Liver (tissue), 3 donors: ENCODE data around the gene RNF183.

Experiments used
- TAF1 ChIP-seq: conservative IDR thresholded peaks from 2 replicates; pipeline ENCODE4 v1.6.1; 2016; ENCODE audit warnings: antibody characterized with exemption, mild to moderate bottlenecking
- YY1 ChIP-seq: IDR thresholded peaks from 2 replicates; pipeline ENCODE4 v1.6.1; 2016; ENCODE audit warnings: antibody characterized with exemption, mild to moderate bottlenecking
- TF ChIP-seq, protein P1 (sequence below): fragments of 150-350 bp; IDR thresholded peaks from 2 replicates; pipeline ENCODE4 v1.5.1; 2017; ENCODE audit warnings: improper control_type of control experiment, low read depth, low read length; ENCODE audit not compliant: missing input control
- TF ChIP-seq, protein P2 (sequence below): IDR thresholded peaks from 2 replicates; pipeline ENCODE4 v1.6.1; 2016; ENCODE audit warnings: antibody characterized with exemption
- donor health status: healthy.
- donor health status: healthy.

DNA sequence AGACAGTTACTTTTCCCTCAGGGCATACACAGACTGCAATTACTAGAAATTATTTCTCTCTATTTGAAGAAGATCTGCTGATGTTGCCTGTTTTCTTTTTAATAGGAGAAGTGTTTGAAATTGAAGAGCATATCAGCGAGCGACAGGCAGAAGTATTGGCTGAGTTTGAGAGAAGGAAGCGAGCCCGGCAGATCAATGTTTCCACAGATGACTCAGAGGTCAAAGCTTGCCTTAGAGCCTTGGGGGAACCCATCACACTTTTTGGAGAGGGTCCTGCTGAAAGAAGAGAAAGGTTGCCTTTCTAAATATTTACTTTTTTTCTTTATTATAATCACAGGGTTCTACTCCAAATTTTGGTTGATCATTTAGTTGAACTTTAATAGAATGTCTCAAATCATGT lies 24.3 kb downstream of the RNF183 start:
- TF ChIP-seq, protein P1, sequence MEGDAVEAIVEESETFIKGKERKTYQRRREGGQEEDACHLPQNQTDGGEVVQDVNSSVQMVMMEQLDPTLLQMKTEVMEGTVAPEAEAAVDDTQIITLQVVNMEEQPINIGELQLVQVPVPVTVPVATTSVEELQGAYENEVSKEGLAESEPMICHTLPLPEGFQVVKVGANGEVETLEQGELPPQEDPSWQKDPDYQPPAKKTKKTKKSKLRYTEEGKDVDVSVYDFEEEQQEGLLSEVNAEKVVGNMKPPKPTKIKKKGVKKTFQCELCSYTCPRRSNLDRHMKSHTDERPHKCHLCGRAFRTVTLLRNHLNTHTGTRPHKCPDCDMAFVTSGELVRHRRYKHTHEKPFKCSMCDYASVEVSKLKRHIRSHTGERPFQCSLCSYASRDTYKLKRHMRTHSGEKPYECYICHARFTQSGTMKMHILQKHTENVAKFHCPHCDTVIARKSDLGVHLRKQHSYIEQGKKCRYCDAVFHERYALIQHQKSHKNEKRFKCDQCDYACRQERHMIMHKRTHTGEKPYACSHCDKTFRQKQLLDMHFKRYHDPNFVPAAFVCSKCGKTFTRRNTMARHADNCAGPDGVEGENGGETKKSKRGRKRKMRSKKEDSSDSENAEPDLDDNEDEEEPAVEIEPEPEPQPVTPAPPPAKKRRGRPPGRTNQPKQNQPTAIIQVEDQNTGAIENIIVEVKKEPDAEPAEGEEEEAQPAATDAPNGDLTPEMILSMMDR = no peak
- TF ChIP-seq TAF1 = no peak
- TF ChIP-seq YY1 = no peak
- TF ChIP-seq, protein P2, sequence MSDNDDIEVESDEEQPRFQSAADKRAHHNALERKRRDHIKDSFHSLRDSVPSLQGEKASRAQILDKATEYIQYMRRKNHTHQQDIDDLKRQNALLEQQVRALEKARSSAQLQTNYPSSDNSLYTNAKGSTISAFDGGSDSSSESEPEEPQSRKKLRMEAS = no peak
